ENCODE data around the gene MTUS2. TPM values are rescaled to one million over a fixed set of nuclear protein-coding genes. Genes with fewer than 3 reads are reported as not detected.

Gene MTUS2
- total and polyA plus RNA-seq, 2 experiments from 2014 or later, result 0.27 to 0.38 TPM

DNA sequence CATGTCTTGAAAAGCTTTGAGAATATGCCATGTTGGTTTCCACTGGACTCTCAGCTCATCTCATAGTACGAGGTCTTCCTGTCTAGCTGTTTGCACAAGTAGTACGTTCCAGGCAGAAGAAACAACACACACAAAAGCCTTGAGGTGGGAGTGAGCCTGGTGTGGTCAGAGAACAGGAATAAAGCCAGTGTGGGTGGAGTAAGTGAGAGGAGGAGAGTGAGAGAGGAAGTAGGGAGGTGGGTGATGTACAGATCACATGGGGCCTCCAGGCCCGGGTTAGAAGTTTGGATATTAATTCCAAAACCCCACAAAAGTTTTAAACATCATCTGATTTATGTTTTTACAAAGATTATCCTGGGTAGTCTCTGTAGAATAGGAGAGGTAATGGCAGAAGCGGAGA, 230.6 kb downstream of the MTUS2 start:
- DNase-seq (ENCODE audit: low spot score), result no peak
- Mint-ChIP-seq H3K4me3 (no peak overlapping the region), H3K27me3 (ENCODE audit: insufficient read depth, low read depth, poor library complexity) (no peaks in the 10 kb centered on the region), H3K9me3 (peaks cover 2% of the 10 kb centered on the region; the same call in 2 of the 3 replicates), H3K36me3 (ENCODE audit: low read depth) (peaks cover 2% of the 10 kb centered on the region; the same call in 1 of the 3 replicates), H3K4me1 (peaks cover 9% of the 10 kb centered on the region; the same call in 2 of the 3 replicates), H3K27ac (no peak overlapping the region)
- no peaks in the 10 kb centered on the region for H3K27me3 ChIP-seq (ENCODE audit: insufficient read depth)
- no peak overlapping the region for H3K27ac ChIP-seq (ENCODE audit: low read depth)
- no peaks in the 10 kb centered on the region for H3K79me2 ChIP-seq (replicated peaks; ENCODE audit: insufficient read depth)
- no peaks in the 10 kb centered on the region for H3K36me3 ChIP-seq (ENCODE audit: insufficient read depth)
- H3K4me2 ChIP-seq, result no peak overlapping the region
- 0 out of 2 replicates have a peak, but pooled peaks cover 4% of the 10 kb centered on the region for H3K9me2 ChIP-seq (ENCODE audit: insufficient read depth)
- no peak for ATAC-seq
- no peaks in the 10 kb centered on the region for H3K4me1 ChIP-seq (ENCODE audit: insufficient read depth)
- no peaks in the 10 kb centered on the region for H4K20me1 ChIP-seq (replicated peaks; ENCODE audit: insufficient read depth)
- H2AFZ ChIP-seq, result no peak overlapping the region
- H3K4me3 ChIP-seq, result no peak overlapping the region
- no peaks in the 10 kb centered on the region for H3F3A ChIP-seq (replicated peaks; ENCODE audit: low read depth)
- no peak for TF ChIP-seq STAT1 (IDR thresholded peaks at IDR 0.05; ENCODE audit: unreplicated experiment)
- TF ChIP-seq, protein P1, sequence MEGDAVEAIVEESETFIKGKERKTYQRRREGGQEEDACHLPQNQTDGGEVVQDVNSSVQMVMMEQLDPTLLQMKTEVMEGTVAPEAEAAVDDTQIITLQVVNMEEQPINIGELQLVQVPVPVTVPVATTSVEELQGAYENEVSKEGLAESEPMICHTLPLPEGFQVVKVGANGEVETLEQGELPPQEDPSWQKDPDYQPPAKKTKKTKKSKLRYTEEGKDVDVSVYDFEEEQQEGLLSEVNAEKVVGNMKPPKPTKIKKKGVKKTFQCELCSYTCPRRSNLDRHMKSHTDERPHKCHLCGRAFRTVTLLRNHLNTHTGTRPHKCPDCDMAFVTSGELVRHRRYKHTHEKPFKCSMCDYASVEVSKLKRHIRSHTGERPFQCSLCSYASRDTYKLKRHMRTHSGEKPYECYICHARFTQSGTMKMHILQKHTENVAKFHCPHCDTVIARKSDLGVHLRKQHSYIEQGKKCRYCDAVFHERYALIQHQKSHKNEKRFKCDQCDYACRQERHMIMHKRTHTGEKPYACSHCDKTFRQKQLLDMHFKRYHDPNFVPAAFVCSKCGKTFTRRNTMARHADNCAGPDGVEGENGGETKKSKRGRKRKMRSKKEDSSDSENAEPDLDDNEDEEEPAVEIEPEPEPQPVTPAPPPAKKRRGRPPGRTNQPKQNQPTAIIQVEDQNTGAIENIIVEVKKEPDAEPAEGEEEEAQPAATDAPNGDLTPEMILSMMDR (conservative IDR thresholded peaks at IDR 0.05; ENCODE audit: low read depth in 2 of 2), result no peak
- no peak for TF ChIP-seq ZNF114 (CRISPR knock-in tag; IDR thresholded peaks at IDR 0.05)
- no peak for TF ChIP-seq NANOG (IDR thresholded peaks at IDR 0.05; ENCODE audit: borderline replicate concordance)
- no peak for TF ChIP-seq EZH2 (IDR thresholded peaks at IDR 0.05; ENCODE audit: low read depth, unreplicated experiment)
- TF ChIP-seq, protein P2, sequence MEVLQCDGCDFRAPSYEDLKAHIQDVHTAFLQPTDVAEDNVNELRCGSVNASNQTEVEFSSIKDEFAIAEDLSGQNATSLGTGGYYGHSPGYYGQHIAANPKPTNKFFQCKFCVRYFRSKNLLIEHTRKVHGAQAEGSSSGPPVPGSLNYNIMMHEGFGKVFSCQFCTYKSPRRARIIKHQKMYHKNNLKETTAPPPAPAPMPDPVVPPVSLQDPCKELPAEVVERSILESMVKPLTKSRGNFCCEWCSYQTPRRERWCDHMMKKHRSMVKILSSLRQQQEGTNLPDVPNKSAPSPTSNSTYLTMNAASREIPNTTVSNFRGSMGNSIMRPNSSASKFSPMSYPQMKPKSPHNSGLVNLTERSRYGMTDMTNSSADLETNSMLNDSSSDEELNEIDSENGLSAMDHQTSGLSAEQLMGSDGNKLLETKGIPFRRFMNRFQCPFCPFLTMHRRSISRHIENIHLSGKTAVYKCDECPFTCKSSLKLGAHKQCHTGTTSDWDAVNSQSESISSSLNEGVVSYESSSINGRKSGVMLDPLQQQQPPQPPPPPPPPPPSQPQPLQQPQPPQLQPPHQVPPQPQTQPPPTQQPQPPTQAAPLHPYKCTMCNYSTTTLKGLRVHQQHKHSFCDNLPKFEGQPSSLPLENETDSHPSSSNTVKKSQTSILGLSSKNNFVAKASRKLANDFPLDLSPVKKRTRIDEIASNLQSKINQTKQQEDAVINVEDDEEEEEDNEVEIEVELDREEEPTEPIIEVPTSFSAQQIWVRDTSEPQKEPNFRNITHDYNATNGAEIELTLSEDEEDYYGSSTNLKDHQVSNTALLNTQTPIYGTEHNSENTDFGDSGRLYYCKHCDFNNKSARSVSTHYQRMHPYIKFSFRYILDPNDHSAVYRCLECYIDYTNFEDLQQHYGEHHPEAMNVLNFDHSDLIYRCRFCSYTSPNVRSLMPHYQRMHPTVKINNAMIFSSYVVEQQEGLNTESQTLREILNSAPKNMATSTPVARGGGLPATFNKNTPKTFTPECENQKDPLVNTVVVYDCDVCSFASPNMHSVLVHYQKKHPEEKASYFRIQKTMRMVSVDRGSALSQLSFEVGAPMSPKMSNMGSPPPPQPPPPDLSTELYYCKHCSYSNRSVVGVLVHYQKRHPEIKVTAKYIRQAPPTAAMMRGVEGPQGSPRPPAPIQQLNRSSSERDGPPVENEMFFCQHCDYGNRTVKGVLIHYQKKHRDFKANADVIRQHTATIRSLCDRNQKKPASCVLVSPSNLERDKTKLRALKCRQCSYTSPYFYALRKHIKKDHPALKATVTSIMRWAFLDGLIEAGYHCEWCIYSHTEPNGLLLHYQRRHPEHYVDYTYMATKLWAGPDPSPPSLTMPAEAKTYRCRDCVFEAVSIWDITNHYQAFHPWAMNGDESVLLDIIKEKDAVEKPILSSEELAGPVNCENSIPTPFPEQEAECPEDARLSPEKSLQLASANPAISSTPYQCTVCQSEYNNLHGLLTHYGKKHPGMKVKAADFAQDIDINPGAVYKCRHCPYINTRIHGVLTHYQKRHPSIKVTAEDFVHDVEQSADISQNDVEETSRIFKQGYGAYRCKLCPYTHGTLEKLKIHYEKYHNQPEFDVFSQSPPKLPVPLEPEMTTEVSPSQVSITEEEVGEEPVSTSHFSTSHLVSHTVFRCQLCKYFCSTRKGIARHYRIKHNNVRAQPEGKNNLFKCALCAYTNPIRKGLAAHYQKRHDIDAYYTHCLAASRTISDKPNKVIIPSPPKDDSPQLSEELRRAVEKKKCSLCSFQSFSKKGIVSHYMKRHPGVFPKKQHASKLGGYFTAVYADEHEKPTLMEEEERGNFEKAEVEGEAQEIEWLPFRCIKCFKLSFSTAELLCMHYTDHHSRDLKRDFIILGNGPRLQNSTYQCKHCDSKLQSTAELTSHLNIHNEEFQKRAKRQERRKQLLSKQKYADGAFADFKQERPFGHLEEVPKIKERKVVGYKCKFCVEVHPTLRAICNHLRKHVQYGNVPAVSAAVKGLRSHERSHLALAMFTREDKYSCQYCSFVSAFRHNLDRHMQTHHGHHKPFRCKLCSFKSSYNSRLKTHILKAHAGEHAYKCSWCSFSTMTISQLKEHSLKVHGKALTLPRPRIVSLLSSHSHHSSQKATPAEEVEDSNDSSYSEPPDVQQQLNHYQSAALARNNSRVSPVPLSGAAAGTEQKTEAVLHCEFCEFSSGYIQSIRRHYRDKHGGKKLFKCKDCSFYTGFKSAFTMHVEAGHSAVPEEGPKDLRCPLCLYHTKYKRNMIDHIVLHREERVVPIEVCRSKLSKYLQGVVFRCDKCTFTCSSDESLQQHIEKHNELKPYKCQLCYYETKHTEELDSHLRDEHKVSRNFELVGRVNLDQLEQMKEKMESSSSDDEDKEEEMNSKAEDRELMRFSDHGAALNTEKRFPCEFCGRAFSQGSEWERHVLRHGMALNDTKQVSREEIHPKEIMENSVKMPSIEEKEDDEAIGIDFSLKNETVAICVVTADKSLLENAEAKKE (CRISPR knock-in tag; IDR thresholded peaks at IDR 0.05), result no peak
- no peak for TF ChIP-seq EZH2phosphoT487 (IDR thresholded peaks at IDR 0.05; ENCODE audit: unreplicated experiment)
- TF ChIP-seq POLR2AphosphoS5 (IDR thresholded peaks at IDR 0.05; ENCODE audit: low read depth), result no peak
- TF ChIP-seq, protein P3, sequence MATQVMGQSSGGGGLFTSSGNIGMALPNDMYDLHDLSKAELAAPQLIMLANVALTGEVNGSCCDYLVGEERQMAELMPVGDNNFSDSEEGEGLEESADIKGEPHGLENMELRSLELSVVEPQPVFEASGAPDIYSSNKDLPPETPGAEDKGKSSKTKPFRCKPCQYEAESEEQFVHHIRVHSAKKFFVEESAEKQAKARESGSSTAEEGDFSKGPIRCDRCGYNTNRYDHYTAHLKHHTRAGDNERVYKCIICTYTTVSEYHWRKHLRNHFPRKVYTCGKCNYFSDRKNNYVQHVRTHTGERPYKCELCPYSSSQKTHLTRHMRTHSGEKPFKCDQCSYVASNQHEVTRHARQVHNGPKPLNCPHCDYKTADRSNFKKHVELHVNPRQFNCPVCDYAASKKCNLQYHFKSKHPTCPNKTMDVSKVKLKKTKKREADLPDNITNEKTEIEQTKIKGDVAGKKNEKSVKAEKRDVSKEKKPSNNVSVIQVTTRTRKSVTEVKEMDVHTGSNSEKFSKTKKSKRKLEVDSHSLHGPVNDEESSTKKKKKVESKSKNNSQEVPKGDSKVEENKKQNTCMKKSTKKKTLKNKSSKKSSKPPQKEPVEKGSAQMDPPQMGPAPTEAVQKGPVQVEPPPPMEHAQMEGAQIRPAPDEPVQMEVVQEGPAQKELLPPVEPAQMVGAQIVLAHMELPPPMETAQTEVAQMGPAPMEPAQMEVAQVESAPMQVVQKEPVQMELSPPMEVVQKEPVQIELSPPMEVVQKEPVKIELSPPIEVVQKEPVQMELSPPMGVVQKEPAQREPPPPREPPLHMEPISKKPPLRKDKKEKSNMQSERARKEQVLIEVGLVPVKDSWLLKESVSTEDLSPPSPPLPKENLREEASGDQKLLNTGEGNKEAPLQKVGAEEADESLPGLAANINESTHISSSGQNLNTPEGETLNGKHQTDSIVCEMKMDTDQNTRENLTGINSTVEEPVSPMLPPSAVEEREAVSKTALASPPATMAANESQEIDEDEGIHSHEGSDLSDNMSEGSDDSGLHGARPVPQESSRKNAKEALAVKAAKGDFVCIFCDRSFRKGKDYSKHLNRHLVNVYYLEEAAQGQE (IDR thresholded peaks at IDR 0.05; ENCODE audit: unreplicated experiment), result no peak
- TF ChIP-seq, protein P4, sequence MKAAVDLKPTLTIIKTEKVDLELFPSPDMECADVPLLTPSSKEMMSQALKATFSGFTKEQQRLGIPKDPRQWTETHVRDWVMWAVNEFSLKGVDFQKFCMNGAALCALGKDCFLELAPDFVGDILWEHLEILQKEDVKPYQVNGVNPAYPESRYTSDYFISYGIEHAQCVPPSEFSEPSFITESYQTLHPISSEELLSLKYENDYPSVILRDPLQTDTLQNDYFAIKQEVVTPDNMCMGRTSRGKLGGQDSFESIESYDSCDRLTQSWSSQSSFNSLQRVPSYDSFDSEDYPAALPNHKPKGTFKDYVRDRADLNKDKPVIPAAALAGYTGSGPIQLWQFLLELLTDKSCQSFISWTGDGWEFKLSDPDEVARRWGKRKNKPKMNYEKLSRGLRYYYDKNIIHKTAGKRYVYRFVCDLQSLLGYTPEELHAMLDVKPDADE (IDR thresholded peaks at IDR 0.05), result no peak
- no peak for TF ChIP-seq ZNF331 (CRISPR knock-in tag; IDR thresholded peaks at IDR 0.05; ENCODE audit: low read depth)
- TF ChIP-seq CREB1 (CRISPR knock-in tag; IDR thresholded peaks at IDR 0.05; ENCODE audit: low read depth), result no peak
- no peak for TF ChIP-seq JUNB (IDR thresholded peaks at IDR 0.05; ENCODE audit: unreplicated experiment)
